ENCODE results near the gene MRPS23. TPM values are rescaled to one million over a fixed set of nuclear protein-coding genes. Genes with fewer than 3 reads are reported as not detected.

MRPS23 gene
- total and polyA plus RNA-seq, 2 of the 8 experiments (the other 6 are each of a cell fraction or from before 2014, with no cell fraction given), result 38.6 to 60.4 TPM

- no peaks in the 10 kb centered on the region for H3K79me1 ChIP-seq (ENCODE audit: low read depth, low read length)
- FAIRE-seq (no peak), DNase-seq (ENCODE audit: low read depth in 1 of 2, low spot score in 2 of 2) (no peak)
- H2BK15ac ChIP-seq (ENCODE audit: low read length), result no peak overlapping the region
- no peaks in the 10 kb centered on the region for H3K9me3 ChIP-seq (ENCODE audit: insufficient read depth in 2 of 2, low read depth in 1 of 2, low read length in 1 of 2)
- no peak overlapping the region for H3K9ac ChIP-seq (replicated peaks in 1 of 4; ENCODE audit: extremely low read depth in 1 of 4, low read depth in 3 of 4, low read length in 3 of 4)
- H3K4me3 ChIP-seq (ENCODE audit: extremely low read depth in 1 of 4, insufficient read depth in 2 of 4, low read depth in 3 of 4, low read length in 4 of 4), result no peak overlapping the region
- no peak overlapping the region for H2AFZ ChIP-seq (ENCODE audit: low read length)
- H3K4ac ChIP-seq (replicated peaks; ENCODE audit: insufficient read length, low read depth, low read length), result no peak overlapping the region
- H4K8ac ChIP-seq (ENCODE audit: extremely low read depth, insufficient read depth, low read length), result no peak overlapping the region
- H3K79me2 ChIP-seq (ENCODE audit: control insufficient read depth in 1 of 2, insufficient read depth in 2 of 2, low read length in 2 of 2), result no peaks in the 10 kb centered on the region
- H3K23ac ChIP-seq (ENCODE audit: insufficient read length), result no peak overlapping the region
- no peak overlapping the region for H2BK120ac ChIP-seq (replicated peaks; ENCODE audit: low read depth, low read length)
- no peak overlapping the region for H2BK20ac ChIP-seq (ENCODE audit: low read length)
- H3K4me2 ChIP-seq (ENCODE audit: insufficient read depth in 1 of 2, low read depth in 2 of 2, low read length in 2 of 2), result no peak overlapping the region
- no peak overlapping the region for H2AK5ac ChIP-seq (ENCODE audit: low read depth, low read length)
- H4K91ac ChIP-seq (replicated peaks; ENCODE audit: insufficient read length, low read length), result no peak overlapping the region
- H2BK12ac ChIP-seq (ENCODE audit: low read depth, low read length), result no peak overlapping the region
- H3K27ac ChIP-seq (ENCODE audit: low read depth, low read length), result no peak overlapping the region
- H3K18ac ChIP-seq (ENCODE audit: extremely low read depth, low read length), result no peak overlapping the region
- H3K14ac ChIP-seq (ENCODE audit: insufficient read length), result no peak overlapping the region
- no peaks in the 10 kb centered on the region for H4K20me1 ChIP-seq (replicated peaks in 1 of 2; ENCODE audit: control insufficient read depth in 1 of 2, insufficient read depth in 2 of 2, low read length in 2 of 2)
- ChIA-PET CTCF (ENCODE audit: partially characterized antibody) (interaction anchor here (0.8 to 2.2 kb wide), 5 partner anchors 8 to 107 kb away, joined by 3 to 7 read pairs (median 3); no protein-coding TSS in a partner anchor), POLR2A (ENCODE audit: partially characterized antibody) (interaction anchor here (0.7 kb wide), 1 partner anchor 983 kb away, joined by 3 read pairs; no protein-coding TSS in a partner anchor)
- H2BK5ac ChIP-seq (ENCODE audit: low read depth, low read length), result no peak overlapping the region
- no peak overlapping the region for H3K56ac ChIP-seq (replicated peaks; ENCODE audit: insufficient read length, low read depth, low read length)
- WGBS, 2 experiments (ENCODE audit: extremely low coverage in 1 of 2, insufficient coverage in 1 of 2, insufficient read length in 1 of 2, insufficient replicate concordance in 2 of 2, low coverage in 1 of 2, low lambda C conversion rate in 2 of 2, missing lambda C conversion rate in 1 of 2), result 83% methylated on average over 7 of the region's 7 CpGs; no CpG with 5 or more reads in 1 of the 2 experiments
- TF ChIP-seq POLR2A (IDR thresholded peaks at IDR 0.05; ENCODE audit: control extremely low read depth in 1 of 2, low read depth in 2 of 2, low read length in 2 of 2), result no peak
- no peak for TF ChIP-seq CBX8 (IDR thresholded peaks at IDR 0.05; ENCODE audit: borderline replicate concordance, low read depth, low read length)
- no peak for TF ChIP-seq SUZ12 (IDR thresholded peaks at IDR 0.05; ENCODE audit: low read length)
- TF ChIP-seq SIN3A (conservative IDR thresholded peaks at IDR 0.05 in 1 of 2, IDR thresholded peaks at IDR 0.05 in 1 of 2; ENCODE audit: low read depth in 1 of 2, low read length in 2 of 2), result no peak
- no peak for TF ChIP-seq GTF2F1 (IDR thresholded peaks at IDR 0.05; ENCODE audit: borderline replicate concordance, low read depth, low read length)
- TF ChIP-seq KDM5A (IDR thresholded peaks at IDR 0.05; ENCODE audit: low read length), result no peak
- no peak for TF ChIP-seq NRF1 (IDR thresholded peaks at IDR 0.05; ENCODE audit: low read depth, low read length)
- TF ChIP-seq CHD2 (IDR thresholded peaks at IDR 0.05; ENCODE audit: low read length), result no peak
- no peak for TF ChIP-seq CREB1 (IDR thresholded peaks at IDR 0.05)
- no peak for TF ChIP-seq TAF7 (optimal IDR thresholded peaks at IDR 0.05; ENCODE audit: borderline replicate concordance, low read depth, low read length)
- TF ChIP-seq JUN (IDR thresholded peaks at IDR 0.05; ENCODE audit: low read depth, low read length), result no peak
- TF ChIP-seq SP1 (IDR thresholded peaks at IDR 0.05; ENCODE audit: low read depth, low read length), result no peak
- no peak for TF ChIP-seq SAP30 (IDR thresholded peaks at IDR 0.05; ENCODE audit: insufficient read depth, insufficient replicate concordance, low read length)
- no peak for TF ChIP-seq FOSL1 (IDR thresholded peaks at IDR 0.05; ENCODE audit: insufficient read depth, low read depth, low read length)
- no peaks in the 10 kb centered on the region; a peak in 1 of 7 replicates for H3K27me3 ChIP-seq (replicated peaks in 1 of 4; ENCODE audit: control insufficient read depth in 3 of 4, extremely low read depth in 1 of 4, insufficient read depth in 3 of 4, low read length in 3 of 4)
- H3K36me3 ChIP-seq (ENCODE audit: control insufficient read depth in 2 of 4, insufficient read depth in 4 of 4, low read length in 3 of 4), result no peaks in the 10 kb centered on the region
- H3K4me1 ChIP-seq (replicated peaks in 1 of 4; ENCODE audit: control insufficient read depth in 3 of 4, insufficient read depth in 4 of 4, low read length in 3 of 4), result peaks cover 5 to 14% (median 7%) of the 10 kb centered on the region in 4 experiments
- H3K23me2 ChIP-seq (ENCODE audit: low read depth, low read length), result peaks cover 6% of the 10 kb centered on the region
- no peak overlapping the region for H4K5ac ChIP-seq (ENCODE audit: insufficient read length, low read depth, low read length)
Observed at GRCh38 chr17:57830880-57831279, 19.0 kb downstream of the MRPS23 start.
